Measurements from ENCODE around the gene ATG12. TPM values are rescaled to one million over a fixed set of nuclear protein-coding genes. Genes with fewer than 3 reads are reported as not detected.

Gene ATG12
- polyA plus RNA-seq, 1 donor from 2014 or later: 141 TPM

DNA sequence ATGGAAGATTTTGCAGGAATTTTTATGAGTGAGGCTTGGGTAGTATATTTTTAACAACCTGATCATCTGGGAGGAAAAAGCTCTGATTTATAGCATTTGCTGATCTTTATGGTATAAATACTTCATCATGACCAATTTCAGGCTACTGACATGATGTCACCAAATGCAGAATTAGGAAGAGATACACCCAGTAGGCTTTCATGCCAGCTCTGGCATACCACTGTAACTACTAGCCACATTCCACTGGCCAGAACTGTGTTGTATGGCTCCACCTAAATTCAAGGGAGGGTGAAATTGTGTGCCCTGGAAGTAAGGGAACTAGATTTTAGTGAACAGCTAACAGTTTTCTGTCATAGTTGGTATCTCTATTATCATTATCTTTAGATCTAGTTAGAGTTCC is 18.0 kb upstream of the ATG12 start:
- H3K27me3 ChIP-seq (ENCODE audit: insufficient read depth, low read depth, low read length): no peaks in the 10 kb centered on the region
- H3K27ac ChIP-seq (ENCODE audit: low read length): no peak overlapping the region
- H3K36me3 ChIP-seq (ENCODE audit: insufficient read depth, low read length): no peaks in the 10 kb centered on the region
- H3F3A ChIP-seq (ENCODE audit: insufficient read depth, low read length, poor library complexity, severe bottlenecking): no peaks in the 10 kb centered on the region
- H3K9me2 ChIP-seq (ENCODE audit: insufficient read depth, low read length): no peaks in the 10 kb centered on the region
- H3K4me2 ChIP-seq (ENCODE audit: low read length): no peak overlapping the region
- no peak overlapping the region for H3K4me3 ChIP-seq (ENCODE audit: low read length)
- H2AFZ ChIP-seq (ENCODE audit: low read depth, low read length): no peak overlapping the region
- TF ChIP-seq EP300 (conservative IDR thresholded peaks at IDR 0.05; ENCODE audit: poor library complexity, severe bottlenecking) (no peak), POLR2AphosphoS5 (IDR thresholded peaks at IDR 0.05) (no peak), SMC3 (conservative IDR thresholded peaks at IDR 0.05; ENCODE audit: poor library complexity) (no peak), TAF1 (IDR thresholded peaks at IDR 0.05; ENCODE audit: low read depth) (no peak), RAD21 (conservative IDR thresholded peaks at IDR 0.05) (no peak), MXI1 (conservative IDR thresholded peaks at IDR 0.05; ENCODE audit: poor library complexity, severe bottlenecking) (no peak), EZH2 (IDR thresholded peaks at IDR 0.05; ENCODE audit: borderline replicate concordance, insufficient read depth, low read length, poor library complexity, severe bottlenecking) (no peak)
- TF ChIP-seq, protein P1, sequence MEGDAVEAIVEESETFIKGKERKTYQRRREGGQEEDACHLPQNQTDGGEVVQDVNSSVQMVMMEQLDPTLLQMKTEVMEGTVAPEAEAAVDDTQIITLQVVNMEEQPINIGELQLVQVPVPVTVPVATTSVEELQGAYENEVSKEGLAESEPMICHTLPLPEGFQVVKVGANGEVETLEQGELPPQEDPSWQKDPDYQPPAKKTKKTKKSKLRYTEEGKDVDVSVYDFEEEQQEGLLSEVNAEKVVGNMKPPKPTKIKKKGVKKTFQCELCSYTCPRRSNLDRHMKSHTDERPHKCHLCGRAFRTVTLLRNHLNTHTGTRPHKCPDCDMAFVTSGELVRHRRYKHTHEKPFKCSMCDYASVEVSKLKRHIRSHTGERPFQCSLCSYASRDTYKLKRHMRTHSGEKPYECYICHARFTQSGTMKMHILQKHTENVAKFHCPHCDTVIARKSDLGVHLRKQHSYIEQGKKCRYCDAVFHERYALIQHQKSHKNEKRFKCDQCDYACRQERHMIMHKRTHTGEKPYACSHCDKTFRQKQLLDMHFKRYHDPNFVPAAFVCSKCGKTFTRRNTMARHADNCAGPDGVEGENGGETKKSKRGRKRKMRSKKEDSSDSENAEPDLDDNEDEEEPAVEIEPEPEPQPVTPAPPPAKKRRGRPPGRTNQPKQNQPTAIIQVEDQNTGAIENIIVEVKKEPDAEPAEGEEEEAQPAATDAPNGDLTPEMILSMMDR (IDR thresholded peaks at IDR 0.05; ENCODE audit: poor library complexity, severe bottlenecking): no peak
- TF ChIP-seq, protein P2, sequence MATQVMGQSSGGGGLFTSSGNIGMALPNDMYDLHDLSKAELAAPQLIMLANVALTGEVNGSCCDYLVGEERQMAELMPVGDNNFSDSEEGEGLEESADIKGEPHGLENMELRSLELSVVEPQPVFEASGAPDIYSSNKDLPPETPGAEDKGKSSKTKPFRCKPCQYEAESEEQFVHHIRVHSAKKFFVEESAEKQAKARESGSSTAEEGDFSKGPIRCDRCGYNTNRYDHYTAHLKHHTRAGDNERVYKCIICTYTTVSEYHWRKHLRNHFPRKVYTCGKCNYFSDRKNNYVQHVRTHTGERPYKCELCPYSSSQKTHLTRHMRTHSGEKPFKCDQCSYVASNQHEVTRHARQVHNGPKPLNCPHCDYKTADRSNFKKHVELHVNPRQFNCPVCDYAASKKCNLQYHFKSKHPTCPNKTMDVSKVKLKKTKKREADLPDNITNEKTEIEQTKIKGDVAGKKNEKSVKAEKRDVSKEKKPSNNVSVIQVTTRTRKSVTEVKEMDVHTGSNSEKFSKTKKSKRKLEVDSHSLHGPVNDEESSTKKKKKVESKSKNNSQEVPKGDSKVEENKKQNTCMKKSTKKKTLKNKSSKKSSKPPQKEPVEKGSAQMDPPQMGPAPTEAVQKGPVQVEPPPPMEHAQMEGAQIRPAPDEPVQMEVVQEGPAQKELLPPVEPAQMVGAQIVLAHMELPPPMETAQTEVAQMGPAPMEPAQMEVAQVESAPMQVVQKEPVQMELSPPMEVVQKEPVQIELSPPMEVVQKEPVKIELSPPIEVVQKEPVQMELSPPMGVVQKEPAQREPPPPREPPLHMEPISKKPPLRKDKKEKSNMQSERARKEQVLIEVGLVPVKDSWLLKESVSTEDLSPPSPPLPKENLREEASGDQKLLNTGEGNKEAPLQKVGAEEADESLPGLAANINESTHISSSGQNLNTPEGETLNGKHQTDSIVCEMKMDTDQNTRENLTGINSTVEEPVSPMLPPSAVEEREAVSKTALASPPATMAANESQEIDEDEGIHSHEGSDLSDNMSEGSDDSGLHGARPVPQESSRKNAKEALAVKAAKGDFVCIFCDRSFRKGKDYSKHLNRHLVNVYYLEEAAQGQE (IDR thresholded peaks at IDR 0.05; ENCODE audit: borderline replicate concordance): no peak
- no peaks in the 10 kb centered on the region for H4K20me1 ChIP-seq (ENCODE audit: insufficient read depth)
- no peak overlapping the region for H3K9ac ChIP-seq (ENCODE audit: low read length)
- peaks cover 29% of the 10 kb centered on the region for H3K79me2 ChIP-seq (replicated peaks; ENCODE audit: insufficient read depth, low read length)
- H3K9me3 ChIP-seq (ENCODE audit: low read length): peaks cover 5% of the 10 kb centered on the region

DNA sequence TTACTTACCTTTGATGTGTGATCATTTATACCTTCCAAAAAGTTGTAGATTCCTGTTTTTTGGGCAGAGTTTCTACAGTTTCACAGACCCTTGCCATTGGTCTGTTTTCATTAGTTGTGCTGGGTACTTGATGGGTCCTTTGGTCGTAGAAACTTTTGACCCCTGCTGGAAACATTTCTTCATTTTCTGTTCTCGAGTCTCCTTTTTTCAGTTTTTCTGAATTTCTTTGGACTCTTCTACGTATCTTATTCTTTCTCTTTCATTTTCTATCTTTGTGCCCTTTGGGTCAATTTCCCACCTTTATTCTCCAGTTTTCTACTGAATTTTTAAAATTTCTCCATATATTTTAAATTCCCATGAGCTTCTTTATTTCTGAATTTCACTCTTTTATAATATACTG is 17.0 kb upstream of the ATG12 start:
- H4K20me1 ChIP-seq (ENCODE audit: insufficient read depth): no peaks in the 10 kb centered on the region

More for the DNA sequence above, 17.0 kb upstream of the ATG12 start:
- Histone ChIP-seq H3K9ac (ENCODE audit: low read length) (no peak overlapping the region), H3K9me2 (ENCODE audit: insufficient read depth, low read length) (no peaks in the 10 kb centered on the region), H2AFZ (ENCODE audit: low read depth, low read length) (no peak overlapping the region), H3K4me2 (ENCODE audit: low read length) (no peak overlapping the region), H3F3A (ENCODE audit: insufficient read depth, low read length, poor library complexity, severe bottlenecking) (no peaks in the 10 kb centered on the region), H3K27ac (ENCODE audit: low read length) (no peak overlapping the region), H3K79me2 (replicated peaks; ENCODE audit: insufficient read depth, low read length) (peaks cover 38% of the 10 kb centered on the region), H3K27me3 (ENCODE audit: insufficient read depth, low read depth, low read length) (no peaks in the 10 kb centered on the region), H3K36me3 (ENCODE audit: insufficient read depth, low read length) (no peaks in the 10 kb centered on the region), H3K9me3 (ENCODE audit: low read length) (peaks cover 3% of the 10 kb centered on the region), H3K4me3 (ENCODE audit: low read length) (no peak overlapping the region)
- TF ChIP-seq EZH2 (IDR thresholded peaks at IDR 0.05; ENCODE audit: borderline replicate concordance, insufficient read depth, low read length, poor library complexity, severe bottlenecking) (no peak), EP300 (conservative IDR thresholded peaks at IDR 0.05; ENCODE audit: poor library complexity, severe bottlenecking) (no peak), MXI1 (conservative IDR thresholded peaks at IDR 0.05; ENCODE audit: poor library complexity, severe bottlenecking) (no peak), TAF1 (IDR thresholded peaks at IDR 0.05; ENCODE audit: low read depth) (no peak), POLR2AphosphoS5 (IDR thresholded peaks at IDR 0.05) (no peak)
- TF ChIP-seq, protein P2 (IDR thresholded peaks at IDR 0.05; ENCODE audit: borderline replicate concordance): no peak

Measured in neural cell (in vitro differentiated cells).